B cell (primary cell): ENCODE measurements around the gene FAM120C. TPM values are rescaled to one million over a fixed set of nuclear protein-coding genes. Genes with fewer than 3 reads are reported as not detected.

ENCODE experiments used
- ATAC-seq: fragments of 200-7000 bp; cut with Tn5 transposase; one replicate; pipeline ENCODE4 v1.10.0; 2021; ENCODE audit warnings: low read depth, mild to moderate bottlenecking, moderate number of reproducible peaks, moderate library complexity
- CTCF ChIA-PET: fragments of 350-600 bp; sonication (Branson Sonifier 250); formaldehyde crosslinking; loops from one replicate; lab custom pipeline; 2021; ENCODE audit warnings: antibody characterized with exemption, inconsistent platforms; lab: Charles Lee
- POLR2A ChIA-PET: fragments of 350-600 bp; sonication (Branson Sonifier 250); formaldehyde crosslinking; loops from one replicate; lab custom pipeline; 2021; ENCODE audit warnings: antibody characterized with exemption; lab: Charles Lee
- DNase-seq: peaks from one replicate; pipeline ENCODE4 v3.0.0; 2013
- H2AFZ ChIP-seq: 2 replicates; pipeline ENCODE4 v1.6.1; 2012; ENCODE audit warnings: mild to moderate bottlenecking, low read depth, low read length; ENCODE audit not compliant: insufficient read depth, poor library complexity, severe bottlenecking
- H3K27ac ChIP-seq, 2 donors: 1 replicate in 1 of 2; 2 replicates in 1 of 2; pipeline ENCODE4 v1.5.1; 2012 to 2013; ENCODE audit warnings: low read length in 2 of 2, mild to moderate bottlenecking in 2 of 2, moderate library complexity in 1 of 2
- H3K27me3 ChIP-seq, 4 experiments: fragments of 200-600 bp in 1 of 4; sonication (generic) in 1 of 4; replicated peaks in 1 of 4; 1 replicate in 2 of 4; 2 replicates in 2 of 4; pipeline versions ENCODE4 v1.6.1 to v1.7.0; 2013 to 2016; ENCODE audit warnings: low read length in 3 of 4, mild to moderate bottlenecking in 2 of 4, mixed read lengths in 1 of 4, moderate library complexity in 1 of 4; ENCODE audit not compliant: insufficient read depth in 4 of 4, control insufficient read depth in 3 of 4; ENCODE audit errors: control extremely low read depth in 1 of 4
- H3K36me3 ChIP-seq, 2 experiments: replicated peaks in 1 of 2; 1 replicate in 1 of 2; 2 replicates in 1 of 2; pipeline versions ENCODE4 v1.6.1 to v1.7.1; 2013; ENCODE audit warnings: low read length in 1 of 2; ENCODE audit not compliant: insufficient read depth in 2 of 2, control insufficient read depth in 1 of 2; ENCODE audit errors: control extremely low read depth in 1 of 2, extremely low read depth in 1 of 2
- H3K4me1 ChIP-seq, 2 donors: fragments of 200-600 bp in 1 of 2; sonication (generic) in 1 of 2; 1 replicate in 1 of 2; 2 replicates in 1 of 2; pipeline versions ENCODE4 v1.5.1 to v1.6.1; 2013 to 2017; ENCODE audit warnings: low read length in 2 of 2; ENCODE audit not compliant: control insufficient read depth in 2 of 2, insufficient read depth in 2 of 2
- H3K4me2 ChIP-seq: replicated peaks from 2 replicates; pipeline ENCODE3; 2012; ENCODE audit warnings: mild to moderate bottlenecking, low read depth, low read length; ENCODE audit not compliant: poor library complexity, severe bottlenecking
- H3K4me3 ChIP-seq, 5 experiments: fragments of 200-600 bp in 1 of 5; sonication (generic) in 1 of 5; 1 replicate in 3 of 5; 2 replicates in 2 of 5; pipeline versions ENCODE4 v1.5.1 to v1.7.0; 2011 to 2016; ENCODE audit warnings: low read length in 4 of 5, mild to moderate bottlenecking in 4 of 5, low read depth in 2 of 5, control low read depth in 1 of 5, moderate library complexity in 1 of 5; ENCODE audit not compliant: insufficient read depth in 1 of 5; ENCODE audit errors: control extremely low read depth in 1 of 5, extremely low read depth in 1 of 5
- H3K79me2 ChIP-seq: fragments of 200-600 bp; sonication (generic); one replicate; pipeline ENCODE4 v1.6.0; 2016; ENCODE audit warnings: low read length; ENCODE audit not compliant: control insufficient read depth, insufficient read depth
- H3K9ac ChIP-seq: fragments of 200-600 bp; sonication (generic); 2 replicates; pipeline ENCODE4 v1.6.1; 2017; ENCODE audit warnings: mild to moderate bottlenecking, low read length, moderate library complexity
- H3K9me3 ChIP-seq, 3 donors: one replicate each; pipeline versions ENCODE4 v1.6.1 to v1.7.1; 2013; ENCODE audit warnings: low read length in 2 of 3; ENCODE audit not compliant: control insufficient read depth in 2 of 3, insufficient read depth in 1 of 3; ENCODE audit errors: control extremely low read depth in 1 of 3
- H4K20me1 ChIP-seq: 2 replicates; pipeline ENCODE4 v1.6.0; 2012; ENCODE audit warnings: mild to moderate bottlenecking, low read length; ENCODE audit not compliant: insufficient read depth, control insufficient read depth, poor library complexity, severe bottlenecking
- H3K27ac Mint-ChIP-seq: one replicate; pipeline ENCODE4 v1.8.0; 2021; ENCODE audit warnings: mixed read lengths
- H3K27me3 Mint-ChIP-seq: one replicate; pipeline ENCODE4 v1.8.0; 2021; ENCODE audit warnings: mixed read lengths
- H3K4me1 Mint-ChIP-seq: one replicate; pipeline ENCODE4 v1.8.0; 2021; ENCODE audit warnings: mixed read lengths
- H3K4me3 Mint-ChIP-seq: one replicate; pipeline ENCODE4 v1.8.0; 2021; ENCODE audit warnings: mixed read lengths
- H3K9me3 Mint-ChIP-seq: one replicate; pipeline ENCODE4 v1.8.0; 2022; ENCODE audit warnings: mixed read lengths; ENCODE audit not compliant: insufficient read depth
- EZH2 ChIP-seq: IDR thresholded peaks from 2 replicates; pipeline ENCODE4 v1.6.1; 2012; ENCODE audit warnings: borderline replicate concordance, low read depth, mild to moderate bottlenecking, moderate library complexity, low read length; ENCODE audit not compliant: insufficient read depth, poor library complexity, severe bottlenecking
- WGBS: methylation state at CpG from one replicate; pipeline ENCODE4 v1.1.5; 2013; ENCODE audit warnings: missing lambda C conversion rate; ENCODE audit not compliant: insufficient coverage; 5-methylcytosine and 5-hydroxymethylcytosine counted together
- intact Hi-C: fragments of 100-400 bp; cut with micrococcal nuclease; formaldehyde crosslinking; loops from one replicate; pipeline ENCODE4 v1.10.0; 2022
- polyA plus RNA-seq: library from polyadenylated mRNA; depleted of rRNA; stranded (reverse); fragments of >200 nt; gene quantifications from 2 replicates; pipeline ENCODE4 v1.2.3, GENCODE V29; 2012
- total RNA-seq, 2 donors: library from RNA; stranded (reverse); fragments of 120-200 nt in 1 of 2; gene quantifications; 1 replicate in 1 of 2; 2 replicates in 1 of 2; pipeline versions ENCODE4 v1.2.3 to v1.2.4, GENCODE V29; 2013 to 2022
- TF ChIP-seq, protein P1 (sequence below): fragments of 200-600 bp; IDR thresholded peaks from one replicate; pipeline ENCODE4 v1.8.0; 2022; ENCODE audit warnings: antibody characterized with exemption, mild to moderate bottlenecking

Gene FAM120C
- total and polyA plus RNA-seq, 2 donors (not counting 1 experiment from before 2014, with no cell fraction given), result 7.7 to 23.3 TPM

DNA sequence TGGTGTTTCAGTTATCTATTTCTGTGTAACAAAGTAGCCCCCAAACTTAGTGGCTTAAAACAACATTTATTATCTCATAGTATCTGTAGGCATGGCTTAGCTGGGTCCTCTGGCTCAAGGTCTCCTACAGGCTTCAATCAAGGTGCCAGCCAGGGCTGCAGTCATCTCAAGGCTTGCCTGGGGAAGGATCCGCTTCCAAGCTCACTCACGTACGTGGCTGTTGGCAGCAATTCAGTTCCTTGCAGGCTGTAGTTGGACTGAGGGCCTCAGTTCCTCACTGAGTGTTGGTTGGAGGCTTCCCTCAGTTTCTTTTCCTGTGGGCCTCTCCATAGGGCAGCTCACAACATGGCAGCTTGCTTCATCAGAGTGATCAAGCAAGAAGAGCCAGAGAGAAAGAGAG, 9.3 kb downstream of the FAM120C start:
- no peak for TF ChIP-seq EZH2
- TF ChIP-seq, protein P1, sequence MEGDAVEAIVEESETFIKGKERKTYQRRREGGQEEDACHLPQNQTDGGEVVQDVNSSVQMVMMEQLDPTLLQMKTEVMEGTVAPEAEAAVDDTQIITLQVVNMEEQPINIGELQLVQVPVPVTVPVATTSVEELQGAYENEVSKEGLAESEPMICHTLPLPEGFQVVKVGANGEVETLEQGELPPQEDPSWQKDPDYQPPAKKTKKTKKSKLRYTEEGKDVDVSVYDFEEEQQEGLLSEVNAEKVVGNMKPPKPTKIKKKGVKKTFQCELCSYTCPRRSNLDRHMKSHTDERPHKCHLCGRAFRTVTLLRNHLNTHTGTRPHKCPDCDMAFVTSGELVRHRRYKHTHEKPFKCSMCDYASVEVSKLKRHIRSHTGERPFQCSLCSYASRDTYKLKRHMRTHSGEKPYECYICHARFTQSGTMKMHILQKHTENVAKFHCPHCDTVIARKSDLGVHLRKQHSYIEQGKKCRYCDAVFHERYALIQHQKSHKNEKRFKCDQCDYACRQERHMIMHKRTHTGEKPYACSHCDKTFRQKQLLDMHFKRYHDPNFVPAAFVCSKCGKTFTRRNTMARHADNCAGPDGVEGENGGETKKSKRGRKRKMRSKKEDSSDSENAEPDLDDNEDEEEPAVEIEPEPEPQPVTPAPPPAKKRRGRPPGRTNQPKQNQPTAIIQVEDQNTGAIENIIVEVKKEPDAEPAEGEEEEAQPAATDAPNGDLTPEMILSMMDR, result no peak
- Mint-ChIP-seq H3K4me3 (no peak overlapping the region), H3K27ac (no peak overlapping the region), H3K9me3 (no peaks in the 10 kb centered on the region), H3K27me3 (no peaks in the 10 kb centered on the region), H3K4me1 (peaks cover 31% of the 10 kb centered on the region)
- Histone ChIP-seq H3K9ac (no peak overlapping the region), H2AFZ (no peak overlapping the region), H3K4me3 (no peak overlapping the region), H3K27ac (no peak overlapping the region), H4K20me1 (no peaks in the 10 kb centered on the region), H3K4me1 (peaks cover 0 to 4% of the 10 kb centered on the region in 2 donors), H3K27me3 (no peaks in the 10 kb centered on the region), H3K79me2 (peaks cover 5% of the 10 kb centered on the region), H3K9me3 (no peaks in the 10 kb centered on the region), H3K36me3 (peaks cover 0 to 10% of the 10 kb centered on the region in 2 experiments), H3K4me2 (no peak overlapping the region)
- ChIA-PET CTCF (no interaction called here), POLR2A (no interaction called here)
- intact Hi-C loops, result no loop called here
- no CpG with 5 or more reads among the region's 3 CpGs for WGBS
- ATAC-seq, result no peak
- no peak for DNase-seq

DNA sequence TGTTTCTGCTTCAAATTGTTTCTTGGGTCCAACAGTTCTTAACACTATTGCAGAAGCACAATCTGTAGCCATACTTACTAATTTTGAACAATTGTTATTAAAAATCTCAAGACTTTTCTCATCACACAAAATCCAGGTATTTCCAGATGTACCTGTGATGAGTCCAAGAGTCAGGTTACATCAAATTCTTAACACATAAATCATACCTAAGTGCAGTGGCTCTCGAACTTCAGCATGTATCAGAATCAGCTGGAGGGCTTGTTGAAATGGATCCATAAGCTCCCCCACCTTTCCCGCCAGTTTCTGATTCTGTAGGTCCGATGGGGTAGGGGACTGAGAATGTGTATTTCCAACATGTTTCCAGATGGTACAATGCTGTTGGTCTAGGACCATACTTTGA, 10.6 kb downstream of the FAM120C start:
- H3K27me3 ChIP-seq, result no peaks in the 10 kb centered on the region
- TF ChIP-seq EZH2, result no peak
- TF ChIP-seq, protein P1, result no peak
- no peak overlapping the region for H3K4me3 ChIP-seq
- H3K9ac ChIP-seq, result no peak overlapping the region
- Mint-ChIP-seq H3K9me3 (no peaks in the 10 kb centered on the region), H3K27me3 (no peaks in the 10 kb centered on the region), H3K4me1 (peaks cover 21% of the 10 kb centered on the region), H3K27ac (no peak overlapping the region), H3K4me3 (no peak overlapping the region)
- H3K79me2 ChIP-seq, result peaks cover 5% of the 10 kb centered on the region
- no peaks in the 10 kb centered on the region for H3K9me3 ChIP-seq
- peaks cover 0 to 4% of the 10 kb centered on the region in 2 donors for H3K4me1 ChIP-seq
- no peak for ATAC-seq
- H4K20me1 ChIP-seq, result no peaks in the 10 kb centered on the region
- H2AFZ ChIP-seq, result no peak overlapping the region
- intact Hi-C loops, result no loop called here
- DNase-seq, result no peak
- H3K4me2 ChIP-seq, result no peak overlapping the region
- peaks cover 0 to 10% of the 10 kb centered on the region in 2 experiments for H3K36me3 ChIP-seq
- no CpG with 5 or more reads among the region's 3 CpGs for WGBS
- no peak overlapping the region for H3K27ac ChIP-seq
- CTCF ChIA-PET, result no interaction called here
- POLR2A ChIA-PET, result no interaction called here
